ENCODE results near the gene SFMBT1.

Gene SFMBT1

DNA sequence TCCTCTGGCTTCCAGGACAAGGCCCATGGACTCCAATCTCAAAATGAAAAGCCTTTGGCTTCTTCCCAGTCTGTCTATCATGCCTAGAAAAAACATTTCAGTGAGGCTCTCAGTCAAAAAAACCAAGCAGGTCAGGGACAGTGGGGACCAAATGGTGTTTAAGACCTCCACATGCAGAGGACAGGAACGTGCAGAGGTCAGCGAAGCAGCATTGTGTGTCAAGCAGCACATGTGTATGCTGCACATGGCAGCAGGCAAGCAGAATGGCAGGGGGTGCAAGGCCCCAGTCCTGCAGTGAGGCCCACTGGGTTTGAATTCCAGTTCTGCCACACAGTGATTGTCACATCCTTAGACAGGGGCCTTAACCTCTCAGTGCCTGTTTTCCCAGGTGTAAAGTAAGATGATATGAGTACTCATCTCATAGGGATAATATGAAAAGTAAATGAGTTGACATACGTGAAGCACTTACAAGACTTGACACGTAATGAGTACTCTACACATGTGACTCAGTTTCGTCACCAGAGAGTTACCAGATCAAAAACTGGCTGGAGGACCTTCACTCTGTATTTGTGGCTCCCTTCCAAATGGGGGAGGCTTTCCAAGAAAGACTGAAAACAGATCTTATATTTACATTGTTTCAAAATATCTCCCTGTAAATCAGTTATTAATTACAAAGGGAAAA is 159.7 kb downstream of the SFMBT1 start:
- DNase-seq (ENCODE audit: low read depth): no peak

- DNase-seq (ENCODE audit: low read depth): no peak
Measured at GRCh38 chr3:52882377-52882776, 163.5 kb downstream of the SFMBT1 start.

DNA sequence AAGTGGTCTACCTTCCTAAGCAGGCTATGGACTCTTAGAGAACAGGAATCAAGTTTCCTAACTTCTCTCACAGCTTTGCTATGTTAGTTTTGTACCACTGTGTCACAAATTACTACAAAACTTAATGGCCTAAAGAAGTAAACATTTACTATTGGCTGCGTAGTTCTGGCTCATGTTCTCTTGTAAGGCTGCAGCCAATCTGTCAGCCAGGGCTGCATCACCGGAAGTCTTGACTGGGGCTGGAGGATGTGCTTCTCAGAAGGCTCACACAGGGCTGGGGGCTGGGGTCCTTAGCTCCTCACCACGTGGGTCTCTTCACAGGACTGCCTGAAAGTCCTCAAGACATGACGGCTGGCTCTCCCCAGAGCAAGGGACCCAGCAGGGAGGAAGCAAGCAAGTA is 164.0 kb downstream of the SFMBT1 start:
- no peak for DNase-seq (ENCODE audit: low read depth)

- DNase-seq (ENCODE audit: low read depth): no peak
Measured at GRCh38 chr3:52880474-52880873, 165.4 kb downstream of the SFMBT1 start.

DNA sequence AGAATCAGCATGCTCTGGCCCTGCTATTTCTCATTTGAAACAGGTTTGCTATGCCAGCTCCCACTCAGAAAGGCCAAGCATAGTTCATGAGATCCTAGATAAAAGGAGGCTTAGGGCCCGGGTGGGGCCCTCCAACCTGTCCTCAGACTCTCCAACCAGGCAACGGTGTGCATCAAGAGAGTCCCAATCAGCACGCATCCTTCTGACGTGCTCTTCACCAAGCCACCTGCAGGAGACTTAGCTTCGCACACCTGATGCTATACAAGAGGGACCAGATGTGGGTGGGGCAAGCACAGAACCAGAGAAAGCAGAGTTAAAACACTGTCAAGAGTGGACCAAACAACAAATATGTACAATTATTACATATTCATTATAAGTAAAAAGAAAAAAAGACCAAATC is 165.8 kb downstream of the SFMBT1 start:
- no peak for DNase-seq (ENCODE audit: low read depth)

DNA sequence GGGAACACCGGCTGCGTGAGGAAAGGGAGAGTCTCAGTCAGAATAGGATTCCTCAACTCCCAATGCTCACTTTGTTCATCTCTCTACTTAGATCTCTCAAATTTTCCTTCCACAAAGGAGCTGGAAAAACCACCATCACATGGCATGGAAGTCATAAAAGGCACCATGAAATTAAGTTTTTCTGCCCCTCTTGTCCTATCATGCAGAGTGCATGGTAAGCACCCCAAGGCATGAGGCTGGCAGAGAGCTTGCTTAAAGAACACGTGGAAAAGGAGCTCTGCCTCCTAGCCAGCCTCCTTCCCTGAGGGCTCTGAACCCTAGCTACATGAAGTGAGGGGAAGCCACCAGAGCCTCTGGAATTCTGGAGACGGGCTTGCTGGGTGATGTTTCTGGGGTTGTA is 166.3 kb downstream of the SFMBT1 start:
- no peak for DNase-seq (ENCODE audit: low read depth)

DNA sequence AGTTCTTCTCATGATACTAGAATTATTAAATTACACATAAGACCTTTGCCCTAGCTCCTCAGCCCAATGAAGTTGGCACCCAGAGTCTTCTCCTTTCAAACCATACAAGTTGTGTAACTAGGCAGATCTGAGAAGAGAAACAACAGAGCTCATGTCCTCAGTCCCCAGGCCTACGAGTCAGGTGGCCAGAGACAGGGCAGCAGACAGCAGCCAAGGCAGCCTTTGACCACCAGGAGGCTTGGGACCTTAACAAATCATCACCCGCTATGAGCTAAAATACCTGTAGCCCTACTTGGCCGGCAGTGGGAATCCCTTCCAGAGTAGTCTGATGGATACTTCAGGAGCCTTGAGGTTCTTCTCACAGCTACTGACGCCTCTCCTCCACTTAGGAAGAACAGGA is 166.8 kb downstream of the SFMBT1 start:
- DNase-seq (ENCODE audit: low read depth): no peak

GRCh38 chr3:52877085-52877484 is 168.8 kb downstream of the SFMBT1 start:
- no peak for DNase-seq (ENCODE audit: low read depth)

- no peak for DNase-seq (ENCODE audit: low read depth)
Measured at GRCh38 chr3:52874864-52875587, 170.8 kb downstream of the SFMBT1 start.

DNA sequence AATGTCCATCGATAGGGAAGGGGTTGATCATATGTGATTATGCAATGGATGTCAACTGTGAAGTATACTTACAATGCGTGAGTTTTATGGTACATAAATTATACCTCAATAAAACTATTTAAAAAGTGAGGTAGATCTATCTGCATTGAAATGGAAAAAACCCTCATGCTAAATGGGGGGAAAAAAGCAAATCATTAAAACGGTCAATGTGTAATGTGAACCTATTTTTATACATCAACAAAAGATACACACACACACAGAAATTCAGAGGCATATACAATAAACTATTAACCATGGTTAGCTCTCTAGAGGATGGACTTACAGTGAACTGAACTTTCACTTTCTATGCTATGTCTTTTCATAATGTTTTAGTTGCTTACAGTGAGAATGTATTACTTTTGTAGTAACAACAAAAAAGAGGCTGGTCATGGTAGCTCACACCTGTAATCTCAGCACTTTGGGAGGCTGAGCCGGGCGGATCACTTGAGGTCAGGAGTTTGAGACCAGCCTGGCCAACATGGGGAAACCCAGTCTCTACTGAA is 171.6 kb downstream of the SFMBT1 start:
- DNase-seq (ENCODE audit: low read depth): no peak

GRCh38 chr3:52873433-52874159 is 172.3 kb downstream of the SFMBT1 start:
- no peak for DNase-seq (ENCODE audit: low read depth)

DNA sequence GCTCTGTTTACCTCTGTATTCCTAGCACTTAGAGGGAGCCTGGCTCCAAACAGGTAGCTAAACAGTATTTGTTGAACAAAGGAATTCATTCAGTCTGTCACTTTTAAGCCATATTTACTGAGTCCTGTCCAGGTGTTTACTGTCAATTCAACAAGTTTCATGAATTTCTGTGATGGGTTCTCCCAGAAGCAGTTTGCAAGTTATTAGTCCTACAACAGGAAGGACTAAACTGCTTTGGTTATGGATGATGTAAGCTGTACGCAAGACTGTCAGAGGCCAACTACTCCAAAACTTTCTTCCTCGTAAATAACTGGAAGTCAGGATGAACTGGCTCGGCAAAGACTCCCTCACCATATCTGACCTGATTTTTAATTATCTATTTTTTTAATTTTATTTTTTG is 173.6 kb downstream of the SFMBT1 start:
- no peak for DNase-seq (ENCODE audit: low read depth)

DNA sequence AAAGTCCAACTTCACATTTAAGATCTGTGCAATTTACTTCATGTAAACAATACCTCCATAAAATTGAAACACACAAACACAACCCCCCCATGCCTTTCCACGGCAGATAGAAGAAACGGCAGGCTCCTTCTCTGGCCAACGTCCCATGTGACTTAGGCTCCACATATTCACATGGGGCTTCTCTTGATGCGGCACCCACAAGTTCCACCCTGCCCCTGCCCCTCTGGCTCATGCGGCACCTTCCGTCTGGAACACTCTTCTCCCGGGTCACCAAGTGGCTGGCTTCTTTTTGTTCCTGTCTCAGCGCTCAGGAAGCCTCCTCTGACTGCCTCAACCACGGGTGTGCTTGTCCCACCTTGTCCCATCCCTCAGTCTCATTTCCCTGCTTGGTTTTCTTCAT is 174.1 kb downstream of the SFMBT1 start:
- DNase-seq (ENCODE audit: low read depth): no peak

DNA sequence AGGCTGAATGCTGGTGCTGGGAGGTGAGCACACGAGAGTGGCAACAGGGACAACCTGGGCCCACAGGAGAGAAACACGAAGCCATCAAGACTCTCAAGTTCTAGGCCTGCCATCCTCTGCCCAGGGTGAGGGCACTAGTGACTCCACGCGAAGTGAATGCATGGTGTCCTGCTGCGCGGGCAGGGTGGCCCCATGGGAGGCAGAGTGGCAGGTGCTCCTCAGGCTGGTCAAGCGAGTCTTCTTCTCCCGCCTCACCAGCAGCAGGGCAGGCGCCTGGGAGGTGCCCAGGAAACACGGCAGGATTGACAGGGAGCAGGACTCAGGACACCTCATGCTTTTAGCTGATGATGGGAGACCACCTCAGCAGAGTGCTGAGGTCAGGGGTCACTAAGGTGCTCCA is 175.4 kb downstream of the SFMBT1 start:
- no peak for DNase-seq (ENCODE audit: low read depth)

DNA sequence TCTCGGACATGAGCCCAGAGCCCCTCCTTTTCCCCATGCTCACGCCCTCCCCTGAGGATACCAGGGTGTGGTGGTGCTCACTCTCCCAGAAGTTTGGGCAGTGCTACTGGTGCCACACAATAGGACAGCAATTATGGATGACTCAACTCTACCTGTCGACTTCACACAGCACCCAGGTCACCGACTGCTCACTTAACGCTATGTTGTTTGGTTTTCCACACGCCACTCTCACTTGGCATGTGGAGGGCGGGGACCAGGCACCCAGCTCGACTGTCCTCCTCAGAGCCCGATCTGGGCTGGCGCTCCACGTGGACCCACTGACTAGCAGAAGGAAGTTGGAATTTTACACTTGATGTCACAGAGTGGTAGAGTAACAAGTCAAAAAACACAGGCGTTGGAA is 179.4 kb downstream of the SFMBT1 start:
- no peak for DNase-seq (ENCODE audit: low read depth)

- DNase-seq (ENCODE audit: low read depth): no peak
Measured at GRCh38 chr3:52865994-52866393, 179.9 kb downstream of the SFMBT1 start.

DNA sequence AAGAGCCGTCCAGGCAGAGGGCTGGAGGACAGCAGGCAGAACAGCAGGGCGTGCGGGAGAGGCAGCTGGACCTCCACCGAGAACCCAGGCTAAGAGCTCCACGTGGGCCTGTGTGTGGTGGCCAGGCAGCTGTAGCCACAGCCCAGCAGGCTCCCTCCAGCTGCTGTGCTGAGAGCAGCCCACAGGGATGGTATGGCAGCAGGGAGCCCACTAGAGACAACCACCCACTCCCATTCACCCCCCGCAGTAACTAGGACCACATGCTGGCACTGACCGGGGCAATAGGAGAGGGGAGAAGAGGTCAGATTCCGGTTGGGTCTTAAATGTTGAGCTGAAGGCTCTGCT is 185.5 kb downstream of the SFMBT1 start:
- no peak for DNase-seq (ENCODE audit: low read depth)

- DNase-seq (ENCODE audit: low read depth): no peak
Measured at GRCh38 chr3:52859686-52860423, 186.0 kb downstream of the SFMBT1 start.

- no peak for DNase-seq (ENCODE audit: low read depth)
Measured at GRCh38 chr3:52857864-52858263, 188.0 kb downstream of the SFMBT1 start.

- DNase-seq (ENCODE audit: low read depth): no peak
Measured at GRCh38 chr3:52857133-52857532, 188.7 kb downstream of the SFMBT1 start.

GRCh38 chr3:52856666-52857065 is 189.2 kb downstream of the SFMBT1 start:
- no peak for DNase-seq (ENCODE audit: low read depth)

DNA sequence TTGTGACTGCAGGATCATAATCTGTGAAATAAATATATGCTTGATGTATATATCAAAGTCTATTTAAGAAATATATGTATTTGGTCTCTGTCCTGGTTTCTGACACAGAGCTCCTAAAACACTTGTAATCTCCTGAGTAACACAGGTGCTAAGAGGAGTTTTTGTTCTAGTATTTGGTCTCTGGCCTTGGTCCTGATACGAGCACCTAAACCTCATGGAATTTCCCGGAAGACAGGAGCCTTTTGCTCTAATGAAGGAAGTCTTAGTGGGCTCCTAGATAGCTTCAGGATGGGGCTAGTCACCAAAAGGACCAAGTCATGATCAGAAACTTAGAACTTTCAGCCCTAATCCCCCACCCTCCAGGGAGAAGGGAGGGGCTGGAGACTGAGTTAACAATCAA is 191.9 kb downstream of the SFMBT1 start:
- DNase-seq (ENCODE audit: low read depth): no peak

All from activated T-helper 9 cell treated with anti-CD3 and anti-CD28 coated beads, Interleukin-2, amount 50 U/mL, for 16 hours (primary cell).